ENCODE measurements around the gene KCND2.

- no peak for TF ChIP-seq CTCF (IDR thresholded peaks at IDR 0.05 in 4 of 5, conservative IDR thresholded peaks at IDR 0.05 in 1 of 5)
- TF ChIP-seq POLR2A (IDR thresholded peaks at IDR 0.05) = no peak
These were observed 139.4 kb downstream of the KCND2 start for GRCh38 chr7:120412139-120413050.

Data from gastrocnemius medialis (tissue), 4 donors.